WTC11 (cell line): ENCODE results near the gene ISOC2. TPM values are rescaled to one million over a fixed set of nuclear protein-coding genes. Genes with fewer than 3 reads are reported as not detected.

Experiments used
- ATAC-seq: fragments of 200-7000 bp; cut with Tn5 transposase; 2 replicates; pipeline ENCODE4 v1.10.0; 2021; ENCODE audit warnings: mild to moderate bottlenecking, moderate library complexity
- CTCF ChIA-PET: fragments of 300-600 bp; sonication (Branson Sonifier 250); formaldehyde crosslinking; loops from one replicate; lab custom pipeline; 2021; ENCODE audit warnings: antibody characterized with exemption; lab: Charles Lee
- POLR2A ChIA-PET: fragments of 350-600 bp; sonication (Branson Sonifier 250); formaldehyde crosslinking; loops from one replicate; lab custom pipeline; 2021; ENCODE audit warnings: antibody characterized with exemption; lab: Charles Lee
- DNase-seq: peaks from one replicate; pipeline ENCODE4 v3.0.0; 2021; ENCODE audit warnings: low spot score
- H3K27ac Mint-ChIP-seq: 2 replicates; pipeline ENCODE4 v1.8.0; 2021; ENCODE audit warnings: mixed read lengths
- H3K27me3 Mint-ChIP-seq: 2 replicates; pipeline ENCODE4 v1.8.0; 2021; ENCODE audit warnings: low read depth, mild to moderate bottlenecking, moderate library complexity, mixed read lengths
- H3K36me3 Mint-ChIP-seq: 2 replicates; pipeline ENCODE4 v1.8.0; 2021; ENCODE audit warnings: mixed read lengths
- H3K4me1 Mint-ChIP-seq: 2 replicates; pipeline ENCODE4 v1.8.0; 2022; ENCODE audit warnings: mixed read lengths
- H3K4me3 Mint-ChIP-seq: 2 replicates; pipeline ENCODE4 v1.8.0; 2021; ENCODE audit warnings: mild to moderate bottlenecking, moderate library complexity, mixed read lengths
- H3K9me3 Mint-ChIP-seq: 2 replicates; pipeline ENCODE4 v1.8.0; 2021; ENCODE audit warnings: mixed read lengths
- CREB1 ChIP-seq: sonication (generic); formaldehyde crosslinking; IDR thresholded peaks from 2 replicates; pipeline ENCODE4 v1.8.0; 2023; ENCODE audit warnings: mild to moderate bottlenecking, missing genetic modification reagents
- CREM ChIP-seq: sonication (generic); formaldehyde crosslinking; IDR thresholded peaks from 2 replicates; pipeline ENCODE4 v1.8.1; 2022; ENCODE audit warnings: mild to moderate bottlenecking, missing genetic modification reagents, moderate library complexity
- ELF4 ChIP-seq: sonication (generic); formaldehyde crosslinking; IDR thresholded peaks from 2 replicates; pipeline ENCODE4 v1.8.1; 2022; ENCODE audit warnings: low read depth, mild to moderate bottlenecking, moderate library complexity, missing genetic modification reagents
- FOXK1 ChIP-seq: sonication (generic); formaldehyde crosslinking; IDR thresholded peaks from 2 replicates; pipeline ENCODE4 v1.8.0; 2022; ENCODE audit warnings: mild to moderate bottlenecking, moderate library complexity, missing genetic modification reagents
- JUN ChIP-seq: sonication (generic); formaldehyde crosslinking; IDR thresholded peaks from 2 replicates; pipeline ENCODE4 v1.8.0; 2023; ENCODE audit warnings: mild to moderate bottlenecking, missing genetic modification reagents
- NR3C1 ChIP-seq: sonication (generic); formaldehyde crosslinking; conservative IDR thresholded peaks from 2 replicates; pipeline ENCODE4 v1.8.1; 2023; ENCODE audit warnings: low read depth, mild to moderate bottlenecking, missing genetic modification reagents
- SP1 ChIP-seq: sonication (generic); formaldehyde crosslinking; conservative IDR thresholded peaks from 2 replicates; pipeline ENCODE4 v1.8.1; 2022; ENCODE audit warnings: missing genetic modification reagents
- TP53 ChIP-seq: sonication (generic); formaldehyde crosslinking; IDR thresholded peaks from 2 replicates; pipeline ENCODE4 v1.8.1; 2023; ENCODE audit warnings: mild to moderate bottlenecking, missing genetic modification reagents
- ZNF138 ChIP-seq: sonication (generic); formaldehyde crosslinking; conservative IDR thresholded peaks from 2 replicates; pipeline ENCODE4 v1.8.1; 2022; ENCODE audit warnings: mild to moderate bottlenecking, moderate library complexity, missing genetic modification reagents
- total RNA-seq: library from RNA; stranded (reverse); gene quantifications from 3 replicates; pipeline ENCODE4 v1.2.3, GENCODE V29; 2021
- TF ChIP-seq, protein P1 (sequence below): sonication (generic); formaldehyde crosslinking; IDR thresholded peaks from 2 replicates; pipeline ENCODE4 v1.8.1; 2023; ENCODE audit warnings: mild to moderate bottlenecking, missing genetic modification reagents, borderline replicate concordance
- TF ChIP-seq, protein P2 (sequence below): fragments of 250-450 bp; sonication (Bioruptor Pico); IDR thresholded peaks from 2 replicates; pipeline ENCODE4 v1.8.0; 2021; ENCODE audit warnings: mild to moderate bottlenecking
- TF ChIP-seq, protein P3 (sequence below): fragments of 250-450 bp; sonication (Bioruptor Pico); conservative IDR thresholded peaks from 2 replicates; pipeline ENCODE4 v1.9.0; 2021; ENCODE audit warnings: mild to moderate bottlenecking
- TF ChIP-seq, protein P4 (sequence below): fragments of 250-450 bp; sonication (Bioruptor Pico); IDR thresholded peaks from 2 replicates; pipeline ENCODE4 v1.9.0; 2021; ENCODE audit warnings: mild to moderate bottlenecking
- TF ChIP-seq, protein P5 (sequence below): sonication (generic); formaldehyde crosslinking; IDR thresholded peaks from 2 replicates; pipeline ENCODE4 v1.8.0; 2022; ENCODE audit warnings: mild to moderate bottlenecking, missing genetic modification reagents
- TF ChIP-seq, protein P6 (sequence below): sonication (generic); formaldehyde crosslinking; IDR thresholded peaks from 2 replicates; pipeline ENCODE4 v1.8.1; 2023; ENCODE audit warnings: mild to moderate bottlenecking, missing genetic modification reagents, moderate library complexity

Gene ISOC2
- total RNA-seq, 1 experiment from 2014 or later, result 96.3 TPM

DNA sequence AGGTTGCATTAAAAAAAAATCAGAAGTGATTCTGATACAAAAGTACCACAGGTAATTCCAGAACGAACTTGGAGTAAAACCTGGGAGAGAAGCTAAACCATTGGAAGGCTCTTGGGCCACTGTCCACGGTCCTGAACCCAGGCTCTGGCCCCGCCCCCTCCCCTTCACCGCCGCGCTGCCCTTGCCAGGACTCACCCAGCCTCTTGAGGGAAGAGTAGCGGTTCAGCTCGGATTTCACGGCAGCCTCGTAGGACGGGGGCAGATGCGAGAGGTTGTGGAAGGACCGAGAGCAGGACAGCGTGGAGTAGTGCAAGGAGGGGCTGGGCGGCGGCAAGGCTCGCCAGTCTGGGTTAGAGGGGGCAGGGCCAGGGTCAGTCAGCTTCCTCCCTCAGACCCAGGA is 24.0 kb downstream of the ISOC2 start (continued):
- TF ChIP-seq JUN (CRISPR knock-in tag) (0 out of 2 replicates have a peak, but pooled peaks have one; percentile 62), NR3C1 (CRISPR knock-in tag) (no peak), TP53 (CRISPR knock-in tag) (peak; percentile 77; the same call in 1 of the 2 replicates), CREB1 (0 out of 2 replicates have a peak, but pooled peaks have one; percentile 35), ZNF138 (CRISPR knock-in tag) (no peak), SP1 (CRISPR knock-in tag) (peak; percentile 83), ELF4 (CRISPR knock-in tag) (no peak), FOXK1 (CRISPR knock-in tag) (peak; percentile 81), CREM (no peak)
- TF ChIP-seq, protein P1, sequence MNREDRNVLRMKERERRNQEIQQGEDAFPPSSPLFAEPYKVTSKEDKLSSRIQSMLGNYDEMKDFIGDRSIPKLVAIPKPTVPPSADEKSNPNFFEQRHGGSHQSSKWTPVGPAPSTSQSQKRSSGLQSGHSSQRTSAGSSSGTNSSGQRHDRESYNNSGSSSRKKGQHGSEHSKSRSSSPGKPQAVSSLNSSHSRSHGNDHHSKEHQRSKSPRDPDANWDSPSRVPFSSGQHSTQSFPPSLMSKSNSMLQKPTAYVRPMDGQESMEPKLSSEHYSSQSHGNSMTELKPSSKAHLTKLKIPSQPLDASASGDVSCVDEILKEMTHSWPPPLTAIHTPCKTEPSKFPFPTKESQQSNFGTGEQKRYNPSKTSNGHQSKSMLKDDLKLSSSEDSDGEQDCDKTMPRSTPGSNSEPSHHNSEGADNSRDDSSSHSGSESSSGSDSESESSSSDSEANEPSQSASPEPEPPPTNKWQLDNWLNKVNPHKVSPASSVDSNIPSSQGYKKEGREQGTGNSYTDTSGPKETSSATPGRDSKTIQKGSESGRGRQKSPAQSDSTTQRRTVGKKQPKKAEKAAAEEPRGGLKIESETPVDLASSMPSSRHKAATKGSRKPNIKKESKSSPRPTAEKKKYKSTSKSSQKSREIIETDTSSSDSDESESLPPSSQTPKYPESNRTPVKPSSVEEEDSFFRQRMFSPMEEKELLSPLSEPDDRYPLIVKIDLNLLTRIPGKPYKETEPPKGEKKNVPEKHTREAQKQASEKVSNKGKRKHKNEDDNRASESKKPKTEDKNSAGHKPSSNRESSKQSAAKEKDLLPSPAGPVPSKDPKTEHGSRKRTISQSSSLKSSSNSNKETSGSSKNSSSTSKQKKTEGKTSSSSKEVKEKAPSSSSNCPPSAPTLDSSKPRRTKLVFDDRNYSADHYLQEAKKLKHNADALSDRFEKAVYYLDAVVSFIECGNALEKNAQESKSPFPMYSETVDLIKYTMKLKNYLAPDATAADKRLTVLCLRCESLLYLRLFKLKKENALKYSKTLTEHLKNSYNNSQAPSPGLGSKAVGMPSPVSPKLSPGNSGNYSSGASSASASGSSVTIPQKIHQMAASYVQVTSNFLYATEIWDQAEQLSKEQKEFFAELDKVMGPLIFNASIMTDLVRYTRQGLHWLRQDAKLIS (CRISPR knock-in tag), result no peak
- TF ChIP-seq, protein P2, sequence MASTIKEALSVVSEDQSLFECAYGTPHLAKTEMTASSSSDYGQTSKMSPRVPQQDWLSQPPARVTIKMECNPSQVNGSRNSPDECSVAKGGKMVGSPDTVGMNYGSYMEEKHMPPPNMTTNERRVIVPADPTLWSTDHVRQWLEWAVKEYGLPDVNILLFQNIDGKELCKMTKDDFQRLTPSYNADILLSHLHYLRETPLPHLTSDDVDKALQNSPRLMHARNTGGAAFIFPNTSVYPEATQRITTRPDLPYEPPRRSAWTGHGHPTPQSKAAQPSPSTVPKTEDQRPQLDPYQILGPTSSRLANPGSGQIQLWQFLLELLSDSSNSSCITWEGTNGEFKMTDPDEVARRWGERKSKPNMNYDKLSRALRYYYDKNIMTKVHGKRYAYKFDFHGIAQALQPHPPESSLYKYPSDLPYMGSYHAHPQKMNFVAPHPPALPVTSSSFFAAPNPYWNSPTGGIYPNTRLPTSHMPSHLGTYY, result no peak
- TF ChIP-seq, protein P3, sequence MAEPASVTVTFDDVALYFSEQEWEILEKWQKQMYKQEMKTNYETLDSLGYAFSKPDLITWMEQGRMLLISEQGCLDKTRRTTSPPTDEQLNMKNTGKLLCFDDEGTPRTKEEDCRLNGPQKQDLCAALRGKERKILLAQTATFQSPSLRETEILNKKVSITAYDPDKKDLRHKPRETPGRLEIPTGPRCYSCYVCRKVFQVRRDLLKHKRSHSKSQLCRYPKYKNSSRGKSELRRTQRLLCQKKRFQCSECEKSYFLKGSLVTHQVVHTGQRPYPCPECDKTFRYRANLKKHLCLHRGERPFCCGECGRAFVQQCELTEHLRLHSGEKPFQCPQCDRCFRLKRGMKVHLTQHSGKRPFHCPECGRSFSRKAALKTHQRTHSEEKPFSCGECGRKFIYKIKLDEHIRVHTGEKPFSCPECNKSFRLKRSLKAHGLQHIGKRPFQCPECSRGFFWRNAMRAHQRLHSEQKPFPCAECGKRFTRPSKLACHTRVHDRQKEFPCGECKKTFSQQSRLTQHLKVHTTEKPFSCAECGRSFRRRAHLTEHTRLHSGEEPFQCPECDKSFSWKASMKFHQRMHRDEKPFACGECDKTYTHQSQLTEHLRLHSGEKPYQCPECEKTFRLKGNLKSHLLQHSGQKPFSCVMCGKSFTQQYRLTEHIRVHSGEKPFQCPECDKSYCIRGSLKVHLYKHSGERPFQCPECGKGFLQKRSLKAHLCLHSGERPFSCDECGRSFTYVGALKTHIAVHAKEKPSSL (CRISPR knock-in tag), result no peak

DNA sequence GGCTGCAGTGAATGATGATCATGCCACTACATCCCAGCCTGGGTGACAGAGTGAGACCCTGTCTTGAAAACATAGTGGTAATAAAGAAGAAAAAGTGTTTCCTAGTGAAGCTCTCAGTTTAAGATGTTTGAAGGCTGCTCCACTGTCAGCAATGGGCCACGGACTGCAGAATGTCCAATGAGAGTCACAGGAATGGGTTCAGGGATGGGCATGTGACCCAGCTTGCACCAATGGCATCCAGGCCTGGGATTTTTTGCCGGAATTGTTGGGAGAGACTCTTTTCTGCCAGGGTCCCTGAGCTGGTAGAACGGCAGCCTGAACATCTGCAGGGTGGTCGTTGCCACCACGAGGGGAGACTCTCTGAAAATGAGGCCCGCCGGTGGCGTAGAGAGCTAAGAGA is 24.6 kb downstream of the ISOC2 start:
- POLR2A ChIA-PET, result interaction anchor here (1.0 to 1.4 kb wide), 3 partner anchors 29 to 162 kb away, joined by 3 to 5 read pairs (median 4); partner anchors contain the start of genes FIZ1 and UBE2S

More for the DNA sequence above, 24.6 kb downstream of the ISOC2 start:
- Mint-ChIP-seq H3K9me3 (peaks cover 7% of the 10 kb centered on the region), H3K4me3 (no peak overlapping the region), H3K36me3 (no peaks in the 10 kb centered on the region), H3K4me1 (peaks cover 14% of the 10 kb centered on the region), H3K27ac (no peak overlapping the region), H3K27me3 (peaks cover 17% of the 10 kb centered on the region)
- TF ChIP-seq CREB1 (no peak), SP1 (CRISPR knock-in tag) (no peak), ZNF138 (CRISPR knock-in tag) (no peak)
- TF ChIP-seq, protein P4, sequence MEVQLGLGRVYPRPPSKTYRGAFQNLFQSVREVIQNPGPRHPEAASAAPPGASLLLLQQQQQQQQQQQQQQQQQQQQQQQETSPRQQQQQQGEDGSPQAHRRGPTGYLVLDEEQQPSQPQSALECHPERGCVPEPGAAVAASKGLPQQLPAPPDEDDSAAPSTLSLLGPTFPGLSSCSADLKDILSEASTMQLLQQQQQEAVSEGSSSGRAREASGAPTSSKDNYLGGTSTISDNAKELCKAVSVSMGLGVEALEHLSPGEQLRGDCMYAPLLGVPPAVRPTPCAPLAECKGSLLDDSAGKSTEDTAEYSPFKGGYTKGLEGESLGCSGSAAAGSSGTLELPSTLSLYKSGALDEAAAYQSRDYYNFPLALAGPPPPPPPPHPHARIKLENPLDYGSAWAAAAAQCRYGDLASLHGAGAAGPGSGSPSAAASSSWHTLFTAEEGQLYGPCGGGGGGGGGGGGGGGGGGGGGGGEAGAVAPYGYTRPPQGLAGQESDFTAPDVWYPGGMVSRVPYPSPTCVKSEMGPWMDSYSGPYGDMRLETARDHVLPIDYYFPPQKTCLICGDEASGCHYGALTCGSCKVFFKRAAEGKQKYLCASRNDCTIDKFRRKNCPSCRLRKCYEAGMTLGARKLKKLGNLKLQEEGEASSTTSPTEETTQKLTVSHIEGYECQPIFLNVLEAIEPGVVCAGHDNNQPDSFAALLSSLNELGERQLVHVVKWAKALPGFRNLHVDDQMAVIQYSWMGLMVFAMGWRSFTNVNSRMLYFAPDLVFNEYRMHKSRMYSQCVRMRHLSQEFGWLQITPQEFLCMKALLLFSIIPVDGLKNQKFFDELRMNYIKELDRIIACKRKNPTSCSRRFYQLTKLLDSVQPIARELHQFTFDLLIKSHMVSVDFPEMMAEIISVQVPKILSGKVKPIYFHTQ, result no peak
- TF ChIP-seq, protein P5, sequence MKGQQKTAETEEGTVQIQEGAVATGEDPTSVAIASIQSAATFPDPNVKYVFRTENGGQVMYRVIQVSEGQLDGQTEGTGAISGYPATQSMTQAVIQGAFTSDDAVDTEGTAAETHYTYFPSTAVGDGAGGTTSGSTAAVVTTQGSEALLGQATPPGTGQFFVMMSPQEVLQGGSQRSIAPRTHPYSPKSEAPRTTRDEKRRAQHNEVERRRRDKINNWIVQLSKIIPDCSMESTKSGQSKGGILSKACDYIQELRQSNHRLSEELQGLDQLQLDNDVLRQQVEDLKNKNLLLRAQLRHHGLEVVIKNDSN, result peak; percentile 52
- TF ChIP-seq, protein P6, sequence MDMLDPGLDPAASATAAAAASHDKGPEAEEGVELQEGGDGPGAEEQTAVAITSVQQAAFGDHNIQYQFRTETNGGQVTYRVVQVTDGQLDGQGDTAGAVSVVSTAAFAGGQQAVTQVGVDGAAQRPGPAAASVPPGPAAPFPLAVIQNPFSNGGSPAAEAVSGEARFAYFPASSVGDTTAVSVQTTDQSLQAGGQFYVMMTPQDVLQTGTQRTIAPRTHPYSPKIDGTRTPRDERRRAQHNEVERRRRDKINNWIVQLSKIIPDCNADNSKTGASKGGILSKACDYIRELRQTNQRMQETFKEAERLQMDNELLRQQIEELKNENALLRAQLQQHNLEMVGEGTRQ, result peak; percentile 69
- ATAC-seq (no peak), DNase-seq (no peak)
- CTCF ChIA-PET, result interaction anchor here (0.8 to 1.7 kb wide), 15 partner anchors 17 to 296 kb away, joined by 3 to 13 read pairs (median 4); partner anchors contain the start of genes DNAAF3, ISOC2 and ZNF784
